ENCODE results near the gene MRFAP1L1.

MRFAP1L1 gene

DNA sequence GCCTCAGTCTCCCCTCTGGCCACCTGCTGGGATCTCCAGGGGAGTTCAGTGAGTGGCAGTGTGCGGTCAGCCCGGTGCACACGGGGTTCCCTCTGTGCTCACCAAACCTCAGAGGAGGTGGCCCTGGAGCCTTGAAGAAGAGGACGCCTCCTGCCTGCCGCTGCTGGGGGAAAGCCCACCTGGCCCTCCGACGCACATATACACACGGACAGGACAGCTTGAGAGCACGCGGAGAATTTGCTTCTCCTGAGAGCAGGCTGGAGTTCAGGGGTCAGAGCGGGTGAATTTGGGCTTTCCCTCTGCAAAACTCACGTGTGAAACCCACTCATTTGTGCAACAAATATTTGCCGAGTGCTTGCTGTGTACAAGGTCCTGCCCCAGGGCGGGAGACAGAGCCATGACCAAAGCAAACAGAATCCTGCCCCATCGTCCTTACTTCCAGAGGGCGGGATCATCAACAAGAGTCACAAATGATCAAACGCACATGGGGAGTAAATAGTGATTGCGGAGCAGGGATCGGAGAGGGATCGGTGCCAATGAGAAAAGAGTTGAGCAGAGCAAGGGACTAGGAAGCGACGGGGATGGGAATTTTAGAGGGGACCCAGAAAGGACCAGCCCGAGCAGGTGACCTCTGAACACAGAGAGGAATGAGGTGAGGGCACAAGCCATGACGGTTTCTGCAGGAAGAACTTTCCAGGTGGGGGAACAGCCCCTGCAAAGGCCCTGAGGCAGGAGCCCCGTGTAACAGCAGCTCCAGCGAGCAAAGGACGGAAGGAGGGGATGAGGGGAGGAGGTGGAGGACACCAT lies 23.9 kb upstream of the MRFAP1L1 start:
- TF ChIP-seq, protein P1, sequence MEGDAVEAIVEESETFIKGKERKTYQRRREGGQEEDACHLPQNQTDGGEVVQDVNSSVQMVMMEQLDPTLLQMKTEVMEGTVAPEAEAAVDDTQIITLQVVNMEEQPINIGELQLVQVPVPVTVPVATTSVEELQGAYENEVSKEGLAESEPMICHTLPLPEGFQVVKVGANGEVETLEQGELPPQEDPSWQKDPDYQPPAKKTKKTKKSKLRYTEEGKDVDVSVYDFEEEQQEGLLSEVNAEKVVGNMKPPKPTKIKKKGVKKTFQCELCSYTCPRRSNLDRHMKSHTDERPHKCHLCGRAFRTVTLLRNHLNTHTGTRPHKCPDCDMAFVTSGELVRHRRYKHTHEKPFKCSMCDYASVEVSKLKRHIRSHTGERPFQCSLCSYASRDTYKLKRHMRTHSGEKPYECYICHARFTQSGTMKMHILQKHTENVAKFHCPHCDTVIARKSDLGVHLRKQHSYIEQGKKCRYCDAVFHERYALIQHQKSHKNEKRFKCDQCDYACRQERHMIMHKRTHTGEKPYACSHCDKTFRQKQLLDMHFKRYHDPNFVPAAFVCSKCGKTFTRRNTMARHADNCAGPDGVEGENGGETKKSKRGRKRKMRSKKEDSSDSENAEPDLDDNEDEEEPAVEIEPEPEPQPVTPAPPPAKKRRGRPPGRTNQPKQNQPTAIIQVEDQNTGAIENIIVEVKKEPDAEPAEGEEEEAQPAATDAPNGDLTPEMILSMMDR (IDR thresholded peaks at IDR 0.05; ENCODE audit: low read depth, low read length, missing control alignments), result no peak
- DNase-seq (ENCODE audit: low read depth), result no peak

DNA sequence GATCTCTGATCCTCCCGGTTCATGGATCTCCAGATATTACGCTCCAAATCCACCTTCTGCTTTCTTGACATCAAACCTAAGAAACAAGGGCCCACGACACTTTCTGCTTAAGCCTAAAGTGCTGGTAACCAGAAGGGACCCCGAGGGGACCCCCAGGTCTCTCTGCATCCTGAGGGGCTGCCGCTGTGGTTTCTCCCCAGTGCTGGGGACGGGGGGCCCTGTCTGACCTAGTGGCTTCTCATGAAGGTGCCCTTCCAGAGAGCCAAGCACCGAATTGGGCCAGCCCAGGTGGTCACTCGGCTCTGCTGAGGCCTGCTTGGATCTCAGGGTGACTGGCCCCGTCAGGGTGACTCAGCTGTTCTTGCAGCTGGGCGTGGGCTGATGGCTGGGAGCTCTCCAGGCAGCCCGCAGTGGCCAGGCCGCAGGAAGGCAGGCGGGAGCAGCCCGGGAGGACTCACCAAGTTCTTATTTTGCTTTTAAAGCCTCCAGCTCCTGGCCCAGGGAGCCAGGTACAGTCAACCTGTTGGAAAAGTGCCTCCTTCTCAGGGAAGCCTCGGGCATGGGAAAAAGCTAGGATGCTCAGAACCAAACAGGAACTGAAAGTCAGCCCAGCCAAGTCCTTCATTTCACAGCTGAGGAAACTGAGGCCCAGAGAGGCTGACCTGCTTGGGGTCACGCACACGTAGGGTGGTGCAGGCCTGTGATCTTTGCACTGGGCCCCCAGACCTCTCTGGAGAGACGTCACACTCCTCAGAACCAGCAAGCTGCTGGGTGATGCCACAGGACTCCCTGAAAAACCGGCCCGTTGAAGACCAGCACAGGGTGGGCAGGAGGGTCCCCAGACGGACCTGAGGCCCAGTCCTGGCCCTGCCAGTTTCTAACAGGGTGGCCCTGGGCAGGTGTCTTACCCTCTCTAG lies 23.0 kb upstream of the MRFAP1L1 start:
- TF ChIP-seq, protein P1 (IDR thresholded peaks at IDR 0.05; ENCODE audit: low read depth, low read length, missing control alignments), result no peak
- DNase-seq (ENCODE audit: low read depth), result no peak
- no peak overlapping the region for H3K4me3 ChIP-seq (ENCODE audit: low read depth, low read length)

More for the DNA sequence above, 23.9 kb upstream of the MRFAP1L1 start:
- H3K4me3 ChIP-seq (ENCODE audit: low read depth, low read length), result no peak overlapping the region

DNA sequence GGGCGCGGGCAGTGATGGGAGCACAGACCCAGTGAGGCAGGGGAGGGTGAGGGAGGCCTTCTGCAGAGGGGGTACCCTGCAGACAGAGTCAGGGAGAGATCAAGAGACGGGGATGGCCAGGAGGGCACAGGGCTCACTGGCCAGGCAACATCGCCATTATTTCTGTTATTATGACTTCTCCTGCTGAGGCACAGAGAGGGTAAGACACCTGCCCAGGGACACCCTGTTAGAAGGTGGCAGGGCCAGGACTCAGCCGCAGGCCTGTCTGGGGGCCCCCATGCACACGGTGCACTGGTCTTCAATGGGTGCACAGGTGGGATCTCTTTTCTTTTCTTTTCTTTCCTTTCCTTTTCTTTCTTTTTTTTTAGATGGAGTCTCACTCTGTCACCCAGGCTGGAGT lies 22.1 kb upstream of the MRFAP1L1 start:
- no peak overlapping the region for H3K4me3 ChIP-seq (ENCODE audit: low read depth, low read length)
- TF ChIP-seq, protein P1 (IDR thresholded peaks at IDR 0.05; ENCODE audit: low read depth, low read length, missing control alignments), result no peak

DNA sequence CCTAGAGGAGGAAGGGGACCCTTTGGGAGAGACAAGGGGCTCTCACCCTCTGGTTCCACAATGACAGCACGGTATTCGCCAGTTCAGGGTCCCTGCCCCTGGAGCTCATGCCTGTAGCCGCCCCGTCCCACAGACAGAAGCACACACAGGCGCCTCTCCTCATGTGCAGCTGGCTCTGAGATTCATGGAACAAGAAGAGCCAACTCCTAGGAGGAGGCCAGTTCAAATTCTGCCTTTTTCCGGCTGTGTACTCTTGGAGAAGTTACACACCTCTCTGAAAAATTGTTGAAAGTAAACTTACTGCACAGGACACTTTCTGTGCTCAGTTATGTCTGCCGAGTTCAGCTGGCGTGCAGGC lies 21.6 kb upstream of the MRFAP1L1 start:
- TF ChIP-seq, protein P1 (IDR thresholded peaks at IDR 0.05; ENCODE audit: low read depth, low read length, missing control alignments), result no peak
- DNase-seq (ENCODE audit: low read depth), result no peak
- no peak overlapping the region for H3K4me3 ChIP-seq (ENCODE audit: low read depth, low read length)

More for the DNA sequence above, 22.1 kb upstream of the MRFAP1L1 start:
- no peak for DNase-seq (ENCODE audit: low read depth)

DNA sequence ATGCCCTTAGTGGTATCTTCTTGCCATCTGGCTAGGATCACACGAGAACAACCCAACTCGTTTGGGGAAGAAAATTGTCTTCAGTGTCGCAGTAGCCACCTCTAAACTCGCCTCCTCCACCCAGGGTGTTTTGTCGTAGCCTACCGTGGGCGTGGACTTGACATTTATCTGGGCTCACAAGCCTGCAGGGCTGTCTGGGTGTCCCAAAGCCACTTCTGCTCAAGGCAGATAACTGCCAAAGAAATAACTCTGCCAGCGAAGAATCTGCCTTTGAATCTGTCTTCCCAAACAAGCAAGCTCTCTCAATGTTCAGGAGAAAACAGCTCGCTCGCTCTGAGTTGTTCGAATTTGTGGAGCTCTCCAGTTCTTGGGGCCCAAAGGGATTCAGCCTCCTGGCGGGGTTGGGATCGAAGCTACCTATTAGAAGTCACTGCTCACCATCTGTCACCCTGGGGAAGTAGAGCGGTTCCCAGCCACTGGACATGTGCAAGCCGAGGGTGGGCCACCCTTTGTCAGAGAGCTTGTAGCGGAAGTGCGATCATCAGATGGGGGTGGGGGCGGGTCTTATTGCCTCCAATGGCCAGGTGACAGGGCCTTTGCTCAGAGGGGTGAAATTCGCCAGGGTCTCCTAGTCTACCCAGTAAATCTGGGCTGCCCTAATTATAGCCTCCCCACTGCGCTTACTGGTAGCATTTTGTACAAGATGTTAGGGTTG lies 21.1 kb upstream of the MRFAP1L1 start:
- DNase-seq (ENCODE audit: low read depth), result no peak
- H3K4me3 ChIP-seq (ENCODE audit: low read depth, low read length), result no peak overlapping the region
- TF ChIP-seq, protein P1 (IDR thresholded peaks at IDR 0.05; ENCODE audit: low read depth, low read length, missing control alignments), result no peak

DNA sequence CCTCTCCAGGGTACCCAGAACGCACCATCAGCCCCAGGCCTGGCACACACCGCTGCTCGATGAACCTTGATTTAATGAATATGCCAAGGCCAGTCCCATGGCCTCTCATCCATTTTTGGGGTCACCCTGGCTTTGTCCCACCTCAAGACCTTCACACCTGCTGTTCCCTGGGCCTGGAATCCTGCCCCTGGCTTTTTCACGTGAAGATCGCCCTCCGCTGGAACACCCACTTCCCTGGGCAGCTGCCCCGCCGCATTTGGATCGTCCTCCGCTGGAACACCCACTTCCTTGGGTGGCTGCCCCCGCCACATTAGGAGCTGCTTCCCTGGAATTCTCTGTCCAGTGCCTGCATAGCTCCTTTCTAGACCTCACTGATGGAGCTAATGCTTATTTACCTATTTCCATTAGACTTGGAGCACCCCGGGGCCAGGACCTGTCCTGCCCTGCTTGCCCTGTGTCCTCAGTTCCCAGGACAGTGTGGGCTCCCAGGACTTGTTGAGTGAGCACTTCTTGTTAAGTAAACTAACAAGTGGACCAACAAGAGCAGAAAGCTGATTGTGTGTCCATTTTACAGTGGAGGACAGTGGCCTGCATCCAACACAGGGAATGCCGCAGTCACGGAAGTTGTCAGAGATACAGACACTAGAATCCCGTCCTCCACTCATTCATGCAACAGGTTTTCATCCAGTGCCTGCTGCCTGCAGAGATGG lies 18.8 kb upstream of the MRFAP1L1 start:
- no peak overlapping the region for H3K4me3 ChIP-seq (ENCODE audit: low read depth, low read length)
- no peak for DNase-seq (ENCODE audit: low read depth)
- TF ChIP-seq, protein P1 (IDR thresholded peaks at IDR 0.05; ENCODE audit: low read depth, low read length, missing control alignments), result no peak
